CD4-positive, alpha-beta T cell treated with Interleukin-6 at 100 ng/mL for 8 hours (primary cell): ENCODE data around the gene TBCC.
"Not testable (repeated sequence)": the region's sequence is repeated elsewhere in the genome, so short reads cannot be mapped to it uniquely, and the experiment has no call there.

Experiments
- DNase-seq: peaks from one replicate; pipeline ENCODE4 v3.0.0-alpha.2; 2020; ENCODE audit warnings: mixed read lengths, low spot score

Gene TBCC

DNA sequence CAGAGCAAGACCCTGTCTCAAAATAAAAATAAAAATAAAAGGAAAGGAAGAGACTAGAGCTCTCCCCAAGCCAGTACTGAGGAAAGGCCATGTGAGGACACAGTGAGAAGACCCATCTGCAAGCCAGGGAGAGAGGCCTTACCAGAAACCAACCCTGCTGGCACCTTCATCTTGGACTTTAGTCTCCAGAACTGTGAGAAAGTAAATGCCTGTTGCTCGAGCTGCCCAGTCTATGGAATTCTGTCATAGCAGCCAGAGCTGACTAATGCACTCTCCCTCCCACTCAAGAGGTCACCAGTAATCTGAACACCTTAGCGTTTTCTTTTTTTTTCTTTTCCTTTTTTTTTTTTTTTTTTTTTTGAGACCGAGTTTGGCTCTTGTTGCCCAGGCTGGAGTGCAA is 16.2 kb downstream of the TBCC start:
- DNase-seq, result no peak

GRCh38 chr6:42727627-42728026 is 18.3 kb downstream of the TBCC start:
- no peak for DNase-seq

DNA sequence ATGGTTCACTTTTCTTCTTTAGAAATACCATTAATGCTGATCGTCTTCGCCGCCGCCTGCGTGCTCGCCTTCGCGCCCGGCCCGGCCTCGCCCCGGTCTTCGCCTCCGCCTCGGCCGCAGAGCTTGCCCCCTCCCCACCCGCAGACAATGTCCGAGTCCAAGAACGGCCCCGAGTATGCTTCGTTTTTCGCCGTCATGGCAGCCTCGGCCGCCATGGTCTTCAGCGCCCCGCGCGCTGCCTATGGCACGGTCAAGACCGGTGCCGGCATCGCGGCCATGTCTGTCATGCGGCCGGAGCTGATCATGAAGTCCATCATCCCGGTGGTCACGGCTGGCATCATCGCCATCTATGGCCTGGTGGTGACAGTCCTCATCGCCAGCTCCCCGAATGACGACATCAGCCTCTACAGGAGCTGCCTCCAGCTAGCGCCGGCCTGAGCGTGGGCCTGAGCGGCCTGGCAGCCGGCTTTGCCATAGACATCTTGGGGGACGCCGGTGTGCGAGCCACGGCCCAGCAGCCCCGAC is 18.8 kb downstream of the TBCC start:
- DNase-seq, result no peak

DNA sequence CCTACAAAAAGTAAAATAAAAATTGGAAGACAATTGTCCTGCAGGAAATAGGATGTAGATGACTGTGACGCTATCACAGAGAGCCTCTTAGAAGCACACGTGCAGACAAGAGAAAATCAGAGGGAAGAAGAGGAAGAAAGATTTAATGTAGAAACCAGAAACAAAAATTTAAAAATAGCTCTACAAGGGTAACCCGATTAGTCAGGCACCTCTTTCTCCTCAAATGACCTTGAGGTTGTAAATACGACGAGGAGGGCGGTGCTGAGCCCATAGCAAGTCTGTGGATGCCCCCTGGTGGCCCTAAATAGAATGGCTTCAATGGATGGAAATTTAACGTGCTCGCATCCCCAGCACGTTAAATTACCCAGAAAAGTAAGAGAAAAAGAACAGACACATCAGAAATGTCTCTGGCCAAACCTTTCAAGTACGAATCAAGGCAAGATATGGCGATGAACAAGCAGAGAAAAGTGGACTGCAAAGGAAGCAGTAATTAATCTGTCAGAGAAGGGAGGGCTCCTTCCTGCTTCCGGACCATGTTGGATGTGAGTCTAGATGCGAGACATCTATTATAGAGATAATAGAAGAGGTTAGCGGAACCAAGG is 19.3 kb downstream of the TBCC start:
- peak; percentile 81 for DNase-seq

GRCh38 chr6:42726026-42726425 is 19.9 kb downstream of the TBCC start:
- no peak for DNase-seq

GRCh38 chr6:42724825-42725224 is 21.1 kb downstream of the TBCC start:
- no peak for DNase-seq

DNA sequence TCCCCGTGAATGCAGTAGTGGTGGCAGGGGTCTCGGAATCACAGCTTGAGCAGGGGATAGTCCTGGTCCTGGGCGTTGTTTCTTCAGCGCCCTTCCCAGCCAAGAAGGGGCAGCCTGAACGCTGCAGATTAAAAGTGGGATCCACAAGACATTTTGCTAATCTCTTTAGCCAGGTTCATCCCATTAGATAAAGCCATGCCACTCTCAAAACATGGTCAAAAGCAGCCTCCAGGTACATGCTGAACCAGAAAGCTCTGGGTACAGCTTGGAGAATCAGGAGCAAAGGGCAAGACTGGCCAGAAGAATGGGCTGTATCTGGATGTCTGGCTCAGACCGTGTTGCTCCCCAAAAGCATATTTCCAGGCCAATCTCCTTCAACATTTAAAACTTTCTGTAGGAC is 23.4 kb downstream of the TBCC start, which contains the start of gene PRPH2:
Gene PRPH2, minus strand, starts transcription at position 101 of the 400 bp plus-strand sequence. CDS start 263 bp downstream, outside the sequence.
- DNase-seq, result no peak

DNA sequence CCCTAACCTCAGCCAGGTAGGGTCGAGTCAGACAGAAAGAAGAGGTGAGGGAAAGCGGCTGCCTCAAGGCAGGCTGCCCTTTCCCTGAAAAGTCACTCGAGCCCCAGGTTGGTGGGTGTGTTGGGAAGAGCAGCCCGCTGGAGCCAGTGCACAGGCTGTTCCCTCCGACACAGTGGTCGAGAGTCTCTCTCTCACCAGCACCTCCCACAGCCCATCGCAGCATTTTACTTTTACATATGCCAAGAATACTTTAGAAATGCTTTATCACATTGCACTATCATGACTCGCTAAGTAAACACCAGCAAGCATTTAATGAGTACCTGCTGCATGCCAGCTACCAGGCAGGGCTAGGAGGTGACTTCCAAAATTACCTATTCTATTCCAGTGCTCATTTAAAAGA is 25.2 kb downstream of the TBCC start:
- no peak for DNase-seq

- DNase-seq, result no peak
Measured at GRCh38 chr6:42715871-42716270, 30.0 kb downstream of the TBCC start.

- DNase-seq, result no peak
Measured at GRCh38 chr6:42714098-42714761, 31.7 kb downstream of the TBCC start.

DNA sequence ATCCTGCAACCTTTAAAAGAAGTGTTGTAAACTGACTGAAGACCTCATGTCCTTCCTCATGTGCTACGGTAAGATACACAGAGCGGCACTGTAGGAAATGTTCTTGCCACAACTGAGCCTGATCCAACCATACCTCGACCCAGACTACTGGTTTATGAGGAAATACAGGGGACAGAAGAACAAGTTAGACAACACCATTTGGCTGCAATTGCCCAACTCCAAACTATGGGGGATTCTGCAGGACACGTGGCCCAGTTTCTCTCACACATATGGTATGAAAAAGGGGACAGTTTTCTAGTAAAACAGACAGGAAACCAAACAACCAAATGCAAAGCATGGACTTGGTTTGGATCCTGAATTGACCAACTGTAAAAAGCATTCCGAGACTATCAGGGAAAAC is 34.0 kb downstream of the TBCC start:
- no peak for DNase-seq

- no peak for DNase-seq
Measured at GRCh38 chr6:42710316-42710715, 35.6 kb downstream of the TBCC start.

- DNase-seq, result no peak
Measured at GRCh38 chr6:42709871-42710270, 36.0 kb downstream of the TBCC start.

DNA sequence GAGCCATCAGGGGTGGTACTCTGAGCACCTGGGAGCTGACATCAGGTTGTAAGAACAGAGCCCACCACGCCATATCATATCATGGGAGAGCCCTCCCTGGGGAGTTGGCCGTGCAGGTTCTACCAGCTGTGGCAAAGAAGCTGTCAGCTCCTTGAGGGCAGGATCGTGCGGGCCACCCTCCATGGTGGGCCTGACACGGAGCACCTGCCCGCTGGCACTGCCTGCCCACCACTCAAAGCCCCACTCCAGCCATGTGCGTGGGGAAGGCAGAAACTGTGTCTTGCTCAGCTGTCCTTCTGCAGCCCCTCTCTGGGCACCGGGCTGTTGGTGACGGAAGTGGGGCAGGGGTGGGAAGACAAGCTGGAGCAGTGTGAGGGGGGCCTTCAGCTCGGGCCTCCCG is 37.8 kb downstream of the TBCC start:
- no peak for DNase-seq

- DNase-seq, result no peak
Measured at GRCh38 chr6:42707595-42707994, 38.3 kb downstream of the TBCC start.

DNA sequence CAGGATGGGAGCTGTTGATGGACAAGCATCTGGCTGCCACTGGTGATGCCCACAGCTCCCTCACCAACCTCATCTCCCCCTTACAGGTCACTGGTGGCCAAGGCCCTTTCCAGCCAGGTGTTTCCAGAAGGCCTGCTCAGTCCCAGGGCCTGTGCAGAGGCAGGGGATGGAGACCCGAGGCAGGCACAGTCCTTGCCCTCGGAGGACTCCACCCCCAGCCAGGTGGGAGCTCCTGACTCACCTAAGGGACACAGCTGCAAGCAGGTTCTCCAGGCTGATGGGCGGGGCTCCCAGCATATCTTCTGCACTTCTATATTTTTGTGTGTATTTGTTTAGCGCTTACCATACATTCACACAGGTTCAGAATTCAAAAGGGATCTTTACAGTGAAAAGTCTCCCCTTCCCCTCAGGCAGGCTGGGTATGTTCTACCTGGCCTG is 40.9 kb downstream of the TBCC start:
- DNase-seq, result no peak

DNA sequence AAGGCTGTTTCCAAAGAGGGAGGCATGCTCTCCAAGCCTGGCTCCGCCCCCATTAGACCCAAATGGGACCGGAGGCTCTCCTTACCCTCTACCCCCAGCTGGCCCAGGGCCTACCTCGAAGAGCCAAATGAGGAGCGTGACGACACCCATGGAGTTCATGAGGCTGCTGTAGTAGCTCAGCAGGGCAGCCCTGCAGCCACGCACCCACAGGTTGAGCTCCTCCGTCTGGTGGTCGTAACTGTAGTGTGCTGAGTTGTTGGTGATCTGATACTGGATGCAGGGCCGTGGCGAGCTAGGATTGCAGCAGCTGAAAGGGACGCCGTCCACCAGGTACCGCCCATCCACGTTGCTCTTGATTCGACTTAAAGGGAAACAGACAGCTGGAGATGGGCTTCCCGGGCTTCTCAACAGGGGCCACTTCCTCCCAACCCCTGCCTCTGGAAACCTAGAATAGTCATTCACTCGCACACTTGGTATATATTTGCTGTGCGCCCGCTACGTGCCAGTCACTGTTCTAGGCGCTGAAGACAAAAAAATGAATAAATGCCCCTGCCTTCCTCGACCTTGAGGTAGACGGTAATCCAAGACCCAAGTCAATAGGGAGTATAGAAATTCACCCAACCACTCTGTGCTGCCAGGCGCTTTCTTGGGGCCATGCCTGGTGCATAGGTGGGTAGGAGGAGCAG is 41.5 kb downstream of the TBCC start:
- no peak for DNase-seq

DNA sequence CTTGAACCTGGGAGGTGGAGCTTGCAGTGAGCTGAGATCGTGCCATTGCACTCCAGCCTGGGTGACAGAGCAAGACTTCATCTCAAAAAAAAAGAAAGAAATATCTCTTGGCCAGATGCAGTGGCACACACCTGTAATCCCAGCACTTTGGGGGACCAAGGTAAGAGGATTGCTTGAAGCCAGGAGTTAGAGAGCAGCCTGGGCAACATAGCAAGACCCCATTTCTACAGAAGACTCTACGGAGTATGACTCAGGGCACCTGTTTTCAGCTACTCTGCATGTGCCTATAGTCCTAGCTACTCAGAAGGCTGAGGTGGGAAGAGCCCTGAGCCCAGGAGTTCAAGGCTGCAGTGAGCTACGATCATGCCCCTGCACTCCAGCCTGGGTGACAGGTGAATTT is 43.1 kb downstream of the TBCC start:
- not testable (repeated sequence) for DNase-seq

- no peak for DNase-seq
Measured at GRCh38 chr6:42702200-42702599, 43.7 kb downstream of the TBCC start.

DNA sequence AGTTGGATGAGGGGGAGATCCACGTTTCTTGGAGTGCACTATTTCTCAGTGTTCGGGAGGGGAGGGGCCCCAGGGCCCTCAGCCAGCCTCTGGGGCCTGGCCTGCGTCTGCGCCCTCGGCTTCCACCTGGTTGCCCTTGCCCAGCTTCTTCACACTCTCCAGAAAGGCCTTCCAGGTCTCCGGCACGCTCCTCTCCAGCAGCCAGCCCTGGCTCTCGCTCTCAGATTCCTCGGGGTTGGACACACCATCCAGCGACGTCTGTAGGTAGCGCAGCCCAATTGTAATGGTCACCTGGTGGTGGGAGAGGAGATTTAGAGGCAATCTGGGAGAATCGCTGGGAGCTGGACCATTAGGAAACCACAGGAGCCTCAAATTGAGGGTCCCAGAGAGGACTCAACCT is 47.7 kb downstream of the TBCC start:
- no peak for DNase-seq

- no peak for DNase-seq
Measured at GRCh38 chr6:42697268-42697655, 48.6 kb downstream of the TBCC start.

DNA sequence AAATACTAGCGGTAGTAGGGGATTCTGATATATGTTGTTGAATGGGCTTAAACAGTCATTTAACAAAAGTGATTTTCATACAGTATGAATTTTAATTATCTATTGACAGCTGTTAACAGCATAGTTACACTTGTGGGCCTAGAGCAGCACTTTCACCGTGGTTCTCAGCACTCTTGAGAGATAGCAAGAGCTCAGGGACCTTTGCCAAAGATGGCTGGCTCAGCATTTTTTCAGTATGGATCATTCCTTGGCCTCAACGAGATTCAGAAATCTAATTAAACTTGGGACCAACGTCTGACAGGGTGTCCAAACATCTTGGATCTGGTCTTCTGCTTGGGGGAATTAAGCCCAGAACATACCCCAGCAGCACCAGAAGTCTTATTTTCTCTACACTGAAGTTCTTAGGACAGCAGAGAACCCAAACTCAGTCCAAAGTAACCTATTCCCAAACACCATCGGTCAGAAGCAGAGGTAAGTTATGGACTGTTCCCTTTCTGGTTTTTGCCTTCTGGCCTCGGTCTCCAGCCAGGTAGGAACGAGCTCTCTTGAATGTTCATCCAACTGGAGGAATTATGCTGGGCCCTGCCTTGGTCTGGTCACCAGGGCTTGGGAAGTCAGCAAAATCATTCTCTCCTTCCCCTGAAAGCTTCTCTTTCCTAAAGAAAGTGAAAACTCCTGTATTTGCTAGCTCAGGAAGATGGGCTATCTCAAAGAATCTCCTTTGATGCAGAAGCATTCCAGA is 49.2 kb downstream of the TBCC start:
- no peak for DNase-seq
